ENCODE data around the gene POC1A.

GRCh38 chr3:52032702-52033408, 121.4 kb downstream of the POC1A start:
- TF ChIP-seq, protein P1, sequence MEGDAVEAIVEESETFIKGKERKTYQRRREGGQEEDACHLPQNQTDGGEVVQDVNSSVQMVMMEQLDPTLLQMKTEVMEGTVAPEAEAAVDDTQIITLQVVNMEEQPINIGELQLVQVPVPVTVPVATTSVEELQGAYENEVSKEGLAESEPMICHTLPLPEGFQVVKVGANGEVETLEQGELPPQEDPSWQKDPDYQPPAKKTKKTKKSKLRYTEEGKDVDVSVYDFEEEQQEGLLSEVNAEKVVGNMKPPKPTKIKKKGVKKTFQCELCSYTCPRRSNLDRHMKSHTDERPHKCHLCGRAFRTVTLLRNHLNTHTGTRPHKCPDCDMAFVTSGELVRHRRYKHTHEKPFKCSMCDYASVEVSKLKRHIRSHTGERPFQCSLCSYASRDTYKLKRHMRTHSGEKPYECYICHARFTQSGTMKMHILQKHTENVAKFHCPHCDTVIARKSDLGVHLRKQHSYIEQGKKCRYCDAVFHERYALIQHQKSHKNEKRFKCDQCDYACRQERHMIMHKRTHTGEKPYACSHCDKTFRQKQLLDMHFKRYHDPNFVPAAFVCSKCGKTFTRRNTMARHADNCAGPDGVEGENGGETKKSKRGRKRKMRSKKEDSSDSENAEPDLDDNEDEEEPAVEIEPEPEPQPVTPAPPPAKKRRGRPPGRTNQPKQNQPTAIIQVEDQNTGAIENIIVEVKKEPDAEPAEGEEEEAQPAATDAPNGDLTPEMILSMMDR (IDR thresholded peaks at IDR 0.05; ENCODE audit: control extremely low read depth in 1 of 3, insufficient read depth in 1 of 3, low read depth in 1 of 3, low read length in 3 of 3): no peak
- no peak for TF ChIP-seq POU5F1 (IDR thresholded peaks at IDR 0.05; ENCODE audit: low read depth, low read length)

All from H1 (cell line).